H1 (cell line): ENCODE data around the gene PTPRR. TPM values are rescaled to one million over a fixed set of nuclear protein-coding genes. Genes with fewer than 3 reads are reported as not detected.

Experiments used
- CTCF ChIA-PET: fragments of 300-600 bp; sonication (Branson Sonifier 250); formaldehyde crosslinking; loops from one replicate; lab custom pipeline; 2021; ENCODE audit not compliant: partially characterized antibody; lab: Charles Lee
- POLR2A ChIA-PET: fragments of 300-600 bp; sonication (Branson Sonifier 250); formaldehyde crosslinking; loops from one replicate; lab custom pipeline; 2021; ENCODE audit warnings: inconsistent platforms; ENCODE audit not compliant: partially characterized antibody; lab: Charles Lee
- DNase-seq, 2 experiments: peaks; one replicate each; pipeline versions ENCODE4 v3.0.0 to v3.0.0-alpha.2; 2010 to 2022; ENCODE audit warnings: low spot score in 2 of 2, low read depth in 1 of 2, mixed read lengths in 1 of 2
- FAIRE-seq: peaks from 2 replicates; lab custom pipeline; 2011; peaks lifted over from hg19 to GRCh38; lab: Jason Lieb, UNC
- H2AFZ ChIP-seq: 2 replicates; pipeline ENCODE4 v1.8.1; 2012; ENCODE audit warnings: low read length, inconsistent platforms
- H2AK5ac ChIP-seq: 2 replicates; pipeline ENCODE4 v1.6.1; 2013; ENCODE audit warnings: low read depth, low read length
- H2BK120ac ChIP-seq: replicated peaks from 2 replicates; pipeline ENCODE3; 2013; ENCODE audit warnings: low read depth, low read length, inconsistent platforms
- H2BK12ac ChIP-seq: 2 replicates; pipeline ENCODE4 v1.6.1; 2013; ENCODE audit warnings: low read depth, low read length
- H2BK15ac ChIP-seq: 2 replicates; pipeline ENCODE4 v1.6.1; 2013; ENCODE audit warnings: low read length
- H2BK20ac ChIP-seq: 2 replicates; pipeline ENCODE4 v1.6.1; 2013; ENCODE audit warnings: low read length
- H2BK5ac ChIP-seq: 2 replicates; pipeline ENCODE4 v1.6.1; 2013; ENCODE audit warnings: low read depth, low read length
- H3K14ac ChIP-seq: 2 replicates; pipeline ENCODE4 v1.6.1; 2013; ENCODE audit warnings: inconsistent platforms; ENCODE audit not compliant: insufficient read length
- H3K18ac ChIP-seq: 2 replicates; pipeline ENCODE4 v1.6.1; 2013; ENCODE audit warnings: low read length; ENCODE audit errors: extremely low read depth
- H3K23ac ChIP-seq: 2 replicates; pipeline ENCODE4 v1.6.1; 2013; ENCODE audit warnings: inconsistent platforms; ENCODE audit not compliant: insufficient read length
- H3K23me2 ChIP-seq: 2 replicates; pipeline ENCODE4 v1.6.1; 2013; ENCODE audit warnings: low read depth, low read length
- H3K27ac ChIP-seq: 2 replicates; pipeline ENCODE4 v1.6.1; 2011; ENCODE audit warnings: low read depth, low read length, inconsistent platforms
- H3K27me3 ChIP-seq, 4 experiments: replicated peaks in 1 of 4; 1 replicate in 1 of 4; 2 replicates in 3 of 4; pipeline versions ENCODE4 v1.6.1 to v1.8.1; 2011 to 2013; ENCODE audit warnings: low read length in 3 of 4, mild to moderate bottlenecking in 3 of 4, inconsistent platforms in 2 of 4, mixed read lengths in 2 of 4, moderate library complexity in 1 of 4; ENCODE audit not compliant: control insufficient read depth in 3 of 4, insufficient read depth in 3 of 4; ENCODE audit errors: extremely low read depth in 1 of 4
- H3K36me3 ChIP-seq, 4 experiments: 2 replicates each; pipeline versions ENCODE4 v1.6.1 to v1.8.1; 2011 to 2013; ENCODE audit warnings: mild to moderate bottlenecking in 4 of 4, low read length in 3 of 4, moderate library complexity in 2 of 4, control low read depth in 1 of 4, inconsistent platforms in 1 of 4; ENCODE audit not compliant: insufficient read depth in 4 of 4, control insufficient read depth in 2 of 4
- H3K4ac ChIP-seq: replicated peaks from 2 replicates; pipeline ENCODE3; 2013; ENCODE audit warnings: low read length, low read depth, mixed read lengths, inconsistent platforms; ENCODE audit not compliant: insufficient read length
- H3K4me1 ChIP-seq, 4 experiments: replicated peaks in 1 of 4; 1 replicate in 1 of 4; 2 replicates in 3 of 4; pipeline versions ENCODE4 v1.6.1 to v1.8.1; 2011 to 2013; ENCODE audit warnings: low read length in 3 of 4, inconsistent platforms in 2 of 4, mixed read lengths in 1 of 4; ENCODE audit not compliant: insufficient read depth in 4 of 4, control insufficient read depth in 3 of 4
- H3K4me2 ChIP-seq, 2 experiments: 2 replicates each; pipeline versions ENCODE4 v1.6.1 to v1.8.1; 2011 to 2013; ENCODE audit warnings: low read depth in 2 of 2, low read length in 2 of 2, control low read depth in 1 of 2, inconsistent platforms in 1 of 2, mild to moderate bottlenecking in 1 of 2; ENCODE audit not compliant: insufficient read depth in 1 of 2
- H3K4me3 ChIP-seq, 4 experiments: fragments of 200-600, 300-600 bp in 1 of 4; sonication (generic), shearing (Covaris generic), sonication (Bioruptor Twin) in 1 of 4; 2 replicates each; pipeline versions ENCODE4 v1.5.1 to v1.8.1; 2011 to 2016; ENCODE audit warnings: low read length in 4 of 4, low read depth in 3 of 4, control low read depth in 2 of 4, inconsistent platforms in 2 of 4, mild to moderate bottlenecking in 2 of 4, mixed read lengths in 1 of 4, moderate library complexity in 1 of 4; ENCODE audit not compliant: insufficient read depth in 2 of 4; ENCODE audit errors: extremely low read depth in 1 of 4
- H3K56ac ChIP-seq: replicated peaks from 2 replicates; pipeline ENCODE3; 2013; ENCODE audit warnings: low read depth, mild to moderate bottlenecking, mixed read lengths, low read length, inconsistent platforms; ENCODE audit not compliant: insufficient read length
- H3K79me1 ChIP-seq: 2 replicates; pipeline ENCODE4 v1.6.1; 2013; ENCODE audit warnings: low read depth, low read length, control low read depth
- H3K79me2 ChIP-seq, 2 experiments: 2 replicates each; pipeline versions ENCODE4 v1.6.1 to v1.8.1; 2012 to 2013; ENCODE audit warnings: low read length in 2 of 2, mild to moderate bottlenecking in 2 of 2, inconsistent platforms in 1 of 2; ENCODE audit not compliant: insufficient read depth in 2 of 2, control insufficient read depth in 1 of 2
- H3K9ac ChIP-seq, 4 experiments: replicated peaks in 1 of 4; 1 replicate in 1 of 4; 2 replicates in 3 of 4; pipeline versions ENCODE4 v1.6.1 to v1.8.1; 2011 to 2013; ENCODE audit warnings: low read depth in 3 of 4, low read length in 3 of 4, control low read depth in 2 of 4, mild to moderate bottlenecking in 2 of 4, moderate library complexity in 2 of 4, inconsistent platforms in 1 of 4; ENCODE audit errors: extremely low read depth in 1 of 4
- H3K9me3 ChIP-seq, 2 experiments: 2 replicates each; pipeline versions ENCODE4 v1.6.1 to v1.8.1; 2012 to 2013; ENCODE audit warnings: mild to moderate bottlenecking in 2 of 2, moderate library complexity in 2 of 2, control low read depth in 1 of 2, inconsistent platforms in 1 of 2, low read depth in 1 of 2, low read length in 1 of 2, mixed read lengths in 1 of 2; ENCODE audit not compliant: insufficient read depth in 2 of 2
- H4K20me1 ChIP-seq, 2 experiments: replicated peaks in 1 of 2; 2 replicates each; pipeline versions ENCODE3 to v1.8.1; 2011 to 2013; ENCODE audit warnings: inconsistent platforms in 2 of 2, low read length in 2 of 2, mild to moderate bottlenecking in 1 of 2; ENCODE audit not compliant: insufficient read depth in 2 of 2, control insufficient read depth in 1 of 2
- H4K5ac ChIP-seq: 2 replicates; pipeline ENCODE4 v1.6.1; 2013; ENCODE audit warnings: low read length, low read depth, mixed read lengths, inconsistent platforms; ENCODE audit not compliant: insufficient read length
- H4K8ac ChIP-seq: 2 replicates; pipeline ENCODE4 v1.8.0; 2013; ENCODE audit warnings: mild to moderate bottlenecking, moderate library complexity, low read length, inconsistent platforms; ENCODE audit not compliant: insufficient read depth; ENCODE audit errors: extremely low read depth
- H4K91ac ChIP-seq: replicated peaks from 2 replicates; pipeline ENCODE3; 2013; ENCODE audit warnings: low read length, mixed read lengths, inconsistent platforms; ENCODE audit not compliant: insufficient read length
- POLR2AphosphoS5 ChIP-seq: IDR thresholded peaks from 2 replicates; pipeline ENCODE4 v1.6.1; 2011; ENCODE audit warnings: low read depth, low read length
- TAF7 ChIP-seq: optimal IDR thresholded peaks from 2 replicates; pipeline ENCODE3; 2011; ENCODE audit warnings: low read depth, mild to moderate bottlenecking, inconsistent platforms, low read length, moderate library complexity, borderline replicate concordance
- WGBS, 2 experiments: shearing (Covaris generic) in 1 of 2; methylation state at CpG; one replicate each; pipeline versions ENCODE4 v1.1.6 to v1.1.7; 2013 to 2015; ENCODE audit warnings: low lambda C conversion rate in 2 of 2, mixed read lengths in 2 of 2, inconsistent platforms in 1 of 2, low coverage in 1 of 2, missing lambda C conversion rate in 1 of 2; ENCODE audit not compliant: insufficient replicate concordance in 2 of 2, insufficient coverage in 1 of 2, insufficient read length in 1 of 2; ENCODE audit errors: extremely low coverage in 1 of 2, missing lambda C conversion rate in 1 of 2; 5-methylcytosine and 5-hydroxymethylcytosine counted together
- polyA plus RNA-seq, 7 experiments: library from polyadenylated mRNA; depleted of rRNA in 3 of 7; stranded (reverse) in 5 of 7; unstranded in 2 of 7; fragments of >200 nt in 5 of 7; fragments of 200-250 nt in 2 of 7; gene quantifications; 1 replicate in 5 of 7; 2 replicates in 1 of 7; 4 replicates in 1 of 7; pipeline versions ENCODE4 v1.2.1 to v1.2.3, GENCODE V29; 2011 to 2013; ENCODE audit warnings: missing spikeins in 2 of 7, mixed read lengths in 2 of 7
- total RNA-seq: library from RNA; stranded (reverse); fragmentation: NEBNext Ultra II Directional; extraction: Animal tissue kit (Norgen Biotek cat#: 25700); gene quantifications from 2 replicates; pipeline ENCODE4 v1.2.1, GENCODE V29; 2021

Gene PTPRR
- total and polyA plus RNA-seq, 2 of the 8 experiments (the other 6 are each of a cell fraction or from before 2014, with no cell fraction given): 0.07 to 0.35 TPM

DNA sequence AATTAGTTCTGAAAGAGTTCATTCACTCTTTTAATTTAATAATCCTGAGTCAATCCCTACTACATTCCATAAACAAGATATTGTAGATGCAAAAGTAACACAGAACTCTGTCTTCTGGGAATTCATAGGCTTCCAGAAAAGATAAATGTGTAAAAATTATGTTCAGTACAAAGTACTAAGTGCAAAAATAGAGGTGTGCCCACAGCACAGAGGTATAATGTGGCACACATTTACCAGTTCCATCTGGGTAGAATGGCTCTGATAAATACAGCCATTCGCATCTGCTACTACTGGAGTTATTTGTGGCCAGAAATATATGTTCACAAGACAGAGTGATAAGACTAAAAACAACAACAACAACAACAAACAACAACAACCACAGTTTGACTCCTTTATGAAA is 171.7 kb downstream of the PTPRR start:
- no peaks in the 10 kb centered on the region; the same call in 1 of the 2 replicates for H3K23me2 ChIP-seq
- H2BK20ac ChIP-seq: no peak overlapping the region
- no peak overlapping the region for H2BK120ac ChIP-seq
- H2BK5ac ChIP-seq: no peak overlapping the region
- DNase-seq: no peak
- H3K9ac ChIP-seq: no peak overlapping the region
- H2AFZ ChIP-seq: no peak overlapping the region
- no peak overlapping the region for H2BK15ac ChIP-seq
- no peak overlapping the region for H3K4me3 ChIP-seq
- no peak overlapping the region for H3K4me2 ChIP-seq
- no peaks in the 10 kb centered on the region for H4K20me1 ChIP-seq
- H3K79me2 ChIP-seq: no peaks in the 10 kb centered on the region
- CTCF ChIA-PET: interaction anchor here (2.6 kb wide), 1 partner anchor 16 kb away, joined by 12 read pairs; no protein-coding TSS in a partner anchor
- WGBS, 2 experiments: 100% methylated on average over 1 of the region's 1 CpG; no CpG with 5 or more reads in 1 of the 2 experiments
- no peaks in the 10 kb centered on the region for H3K4me1 ChIP-seq
- no peak overlapping the region for H4K5ac ChIP-seq
- no peak overlapping the region for H2AK5ac ChIP-seq
- no peak overlapping the region for H4K8ac ChIP-seq
- H3K27ac ChIP-seq: no peak overlapping the region
- H4K91ac ChIP-seq: no peak overlapping the region
- H3K23ac ChIP-seq: no peak overlapping the region
- H3K9me3 ChIP-seq: no peaks in the 10 kb centered on the region
- peaks cover 0 to 1% (median 0%) of the 10 kb centered on the region in 4 experiments; a peak in 1 of 7 replicates for H3K27me3 ChIP-seq
- H3K14ac ChIP-seq: no peak overlapping the region
- POLR2A ChIA-PET: no interaction called here
- H3K18ac ChIP-seq: no peak overlapping the region
- TF ChIP-seq TAF7 (no peak), POLR2AphosphoS5 (no peak)
- no peak overlapping the region for H3K56ac ChIP-seq
- no peak for FAIRE-seq
- no peaks in the 10 kb centered on the region for H3K79me1 ChIP-seq
- H3K4ac ChIP-seq: no peak overlapping the region
- H2BK12ac ChIP-seq: no peak overlapping the region
- H3K36me3 ChIP-seq: no peaks in the 10 kb centered on the region
